Karpas-422 (cell line): ENCODE measurements around the gene NEURL1. TPM values are rescaled to one million over a fixed set of nuclear protein-coding genes. Genes with fewer than 3 reads are reported as not detected.

Experiments used
- DNase-seq: peaks from one replicate; pipeline ENCODE4 v3.0.0-alpha.2; 2015
- H2AFZ ChIP-seq: fragments of 200-600 bp; sonication (generic); 2 replicates; pipeline ENCODE4 v1.6.1; 2014; ENCODE audit warnings: antibody characterized with exemption, low read length, mixed read lengths
- H3K27ac ChIP-seq: fragments of 200-600 bp; sonication (generic); 2 replicates; pipeline ENCODE4 v1.5.1; 2014; ENCODE audit warnings: mild to moderate bottlenecking, low read length, moderate library complexity
- H3K27me3 ChIP-seq: fragments of 200-600 bp; sonication (generic); 2 replicates; pipeline ENCODE4 v1.6.1; 2014; ENCODE audit warnings: low read length, mixed read lengths
- H3K36me3 ChIP-seq: fragments of 200-600 bp; sonication (generic); 2 replicates; pipeline ENCODE4 v1.6.1; 2014; ENCODE audit warnings: low read length, mixed read lengths; ENCODE audit not compliant: insufficient read depth
- H3K4me1 ChIP-seq: fragments of 200-600 bp; sonication (generic); 2 replicates; pipeline ENCODE4 v1.6.1; 2014; ENCODE audit warnings: mild to moderate bottlenecking, low read length, mixed read lengths
- H3K4me2 ChIP-seq: fragments of 200-600 bp; sonication (generic); 2 replicates; pipeline ENCODE4 v1.6.1; 2014; ENCODE audit warnings: low read length, low read depth, mild to moderate bottlenecking; ENCODE audit not compliant: poor library complexity, severe bottlenecking
- H3K4me3 ChIP-seq: fragments of 200-600 bp; sonication (generic); 2 replicates; pipeline ENCODE4 v1.5.1; 2014; ENCODE audit warnings: mild to moderate bottlenecking, antibody characterized with exemption, low read length, mixed read lengths
- H3K79me2 ChIP-seq: fragments of 200-600 bp; sonication (generic); 2 replicates; pipeline ENCODE4 v1.6.1; 2014; ENCODE audit warnings: mild to moderate bottlenecking, low read length, mixed read lengths
- H3K9ac ChIP-seq: fragments of 200-600 bp; sonication (generic); 2 replicates; pipeline ENCODE4 v1.6.0; 2014; ENCODE audit warnings: low read length
- H3K9me2 ChIP-seq: fragments of 200-600 bp; sonication (generic), shearing (Covaris generic); replicated peaks from 2 replicates; pipeline ENCODE4 v1.6.0; 2014; ENCODE audit warnings: mild to moderate bottlenecking, low read length, moderate library complexity; ENCODE audit not compliant: insufficient read depth
- H3K9me3 ChIP-seq: fragments of 300-700, 200-600 bp; sonication (generic); 2 replicates; pipeline ENCODE4 v1.6.1; 2014; ENCODE audit warnings: low read length, mixed read lengths
- H4K20me1 ChIP-seq: fragments of 200-600 bp; sonication (generic); 2 replicates; pipeline ENCODE4 v1.6.1; 2014; ENCODE audit warnings: mild to moderate bottlenecking, antibody characterized with exemption, low read length, low read depth; ENCODE audit not compliant: insufficient read depth
- total RNA-seq: library from RNA; depleted of rRNA; stranded (reverse); fragments of >200 nt; shearing (Covaris generic); gene quantifications from 2 replicates; pipeline ENCODE4 v1.2.3, GENCODE V29; 2014; ENCODE audit warnings: low replicate concordance; rRNA removed

The NEURL1 gene
- total RNA-seq: 0.04 TPM in 1 of 2 replicates, not detected in the other

- peaks cover 5% of the 10 kb centered on the region; the same call in 1 of the 2 replicates for H4K20me1 ChIP-seq
- no peaks in the 10 kb centered on the region for H3K36me3 ChIP-seq
- no peak within 1 kb of the TSS for H3K27ac ChIP-seq
- peak within 1 kb of the TSS; percentile 82 for H3K4me2 ChIP-seq
- peak within 1 kb of the TSS; percentile 70 for H3K4me3 ChIP-seq
- H3K27me3 ChIP-seq: no peaks in the 10 kb centered on the region; the same call in 1 of the 2 replicates
- H3K4me1 ChIP-seq: peaks cover 18% of the 10 kb centered on the region
- peak within 1 kb of the TSS; percentile 34; the same call in 1 of the 2 replicates for H2AFZ ChIP-seq
- no peaks in the 10 kb centered on the region for H3K9me2 ChIP-seq
- no peaks in the 10 kb centered on the region for H3K79me2 ChIP-seq
- peak within 1 kb of the TSS; percentile 56 for H3K9ac ChIP-seq
- peak; percentile 63 for DNase-seq
- H3K9me3 ChIP-seq: no peaks in the 10 kb centered on the region
These were observed at the start of gene NEURL1 for GRCh38 chr10:103493362-103493915. Gene NEURL1, plus strand, starts transcription at chr10:103493705. Its CDS starts 683 bp downstream, at chr10:103494388.

DNA sequence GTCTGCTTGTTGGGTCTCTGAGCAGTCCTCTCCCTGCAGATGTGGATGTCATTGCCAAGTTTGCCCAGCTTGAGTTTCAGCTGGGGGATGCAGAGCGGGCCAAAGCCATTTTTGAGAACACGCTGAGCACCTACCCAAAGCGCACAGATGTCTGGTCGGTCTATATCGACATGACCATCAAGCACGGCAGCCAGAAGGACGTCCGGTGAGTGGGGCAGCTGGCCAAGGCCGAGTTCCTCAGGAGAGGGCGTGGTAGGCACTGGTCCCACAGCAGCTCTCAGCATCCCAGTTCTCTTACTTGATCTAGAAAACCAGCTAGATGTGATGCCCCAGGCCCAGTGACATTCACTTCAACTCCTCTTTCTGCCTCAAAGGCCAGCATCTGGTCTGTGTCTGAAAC is 49.0 kb upstream of the NEURL1 start:
- Histone ChIP-seq H3K9me2 (no peaks in the 10 kb centered on the region), H3K79me2 (no peaks in the 10 kb centered on the region), H3K9ac (no peak overlapping the region), H3K27ac (no peak overlapping the region), H4K20me1 (no peaks in the 10 kb centered on the region), H3K4me3 (no peak overlapping the region), H3K4me2 (no peak overlapping the region), H3K9me3 (no peaks in the 10 kb centered on the region), H3K27me3 (no peaks in the 10 kb centered on the region), H2AFZ (no peak overlapping the region), H3K4me1 (no peaks in the 10 kb centered on the region), H3K36me3 (peaks cover 27% of the 10 kb centered on the region)
- no peak for DNase-seq

DNA sequence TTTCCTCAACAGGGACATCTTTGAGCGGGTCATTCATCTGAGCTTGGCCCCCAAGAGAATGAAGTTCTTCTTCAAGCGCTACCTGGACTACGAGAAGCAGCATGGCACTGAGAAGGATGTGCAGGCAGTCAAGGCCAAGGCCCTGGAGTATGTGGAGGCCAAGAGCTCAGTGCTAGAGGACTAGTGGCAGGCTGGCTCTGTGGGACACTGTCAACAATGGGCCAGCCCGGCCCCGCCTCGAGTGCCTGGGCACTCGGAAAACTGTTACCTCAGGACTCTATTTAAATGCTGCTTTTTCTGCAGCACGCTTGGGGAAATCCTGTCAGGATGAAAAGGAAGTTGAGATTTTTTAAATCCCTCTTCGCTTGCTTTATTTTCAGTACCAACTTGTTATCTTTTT is 48.1 kb upstream of the NEURL1 start:
- Histone ChIP-seq H3K9me3 (no peaks in the 10 kb centered on the region), H4K20me1 (no peaks in the 10 kb centered on the region), H3K27me3 (no peaks in the 10 kb centered on the region), H3K27ac (no peak overlapping the region), H3K9ac (no peak overlapping the region), H3K4me3 (no peak overlapping the region), H3K4me2 (no peak overlapping the region), H3K4me1 (no peaks in the 10 kb centered on the region), H3K79me2 (no peaks in the 10 kb centered on the region), H3K36me3 (peaks cover 27% of the 10 kb centered on the region), H2AFZ (no peak overlapping the region), H3K9me2 (no peaks in the 10 kb centered on the region)
- no peak for DNase-seq

- Histone ChIP-seq H3K27ac (no peak overlapping the region), H3K4me3 (no peak overlapping the region), H3K9me3 (no peaks in the 10 kb centered on the region), H3K79me2 (no peaks in the 10 kb centered on the region), H3K4me1 (no peaks in the 10 kb centered on the region), H3K9me2 (no peaks in the 10 kb centered on the region), H3K36me3 (peaks cover 24% of the 10 kb centered on the region), H3K4me2 (no peak overlapping the region), H2AFZ (no peak overlapping the region), H3K9ac (no peak overlapping the region), H4K20me1 (no peaks in the 10 kb centered on the region), H3K27me3 (no peaks in the 10 kb centered on the region)
- no peak for DNase-seq
These were observed 47.5 kb upstream of the NEURL1 start for GRCh38 chr10:103445767-103446567.

DNA sequence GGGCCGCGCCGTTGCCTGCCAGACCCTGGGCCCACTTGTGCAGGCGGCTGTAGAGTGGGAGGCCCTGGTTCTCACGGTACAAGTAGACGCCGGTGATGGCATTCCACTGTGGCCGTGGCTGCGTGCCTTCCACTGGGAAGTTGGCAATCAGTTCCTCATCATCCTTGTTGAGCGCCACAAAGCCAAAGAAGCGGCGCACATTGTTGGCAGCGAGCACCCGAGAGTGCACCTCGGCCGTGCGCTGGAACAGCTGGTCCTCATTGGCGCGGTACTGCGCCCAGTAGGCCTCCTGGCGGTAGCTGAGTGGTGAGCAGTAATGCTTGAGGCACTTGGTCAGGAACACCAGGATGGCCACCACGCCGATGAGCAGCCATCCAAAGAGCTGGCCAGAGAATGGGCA is 46.3 kb upstream of the NEURL1 start:
- no peak for DNase-seq
- Histone ChIP-seq H3K4me3 (no peak overlapping the region), H3K79me2 (no peaks in the 10 kb centered on the region), H2AFZ (no peak overlapping the region), H3K9me2 (no peaks in the 10 kb centered on the region), H3K4me1 (no peaks in the 10 kb centered on the region), H4K20me1 (no peaks in the 10 kb centered on the region), H3K27ac (no peak overlapping the region), H3K4me2 (no peak overlapping the region), H3K9me3 (no peaks in the 10 kb centered on the region), H3K36me3 (peaks cover 18% of the 10 kb centered on the region), H3K27me3 (no peaks in the 10 kb centered on the region), H3K9ac (no peak overlapping the region)

DNA sequence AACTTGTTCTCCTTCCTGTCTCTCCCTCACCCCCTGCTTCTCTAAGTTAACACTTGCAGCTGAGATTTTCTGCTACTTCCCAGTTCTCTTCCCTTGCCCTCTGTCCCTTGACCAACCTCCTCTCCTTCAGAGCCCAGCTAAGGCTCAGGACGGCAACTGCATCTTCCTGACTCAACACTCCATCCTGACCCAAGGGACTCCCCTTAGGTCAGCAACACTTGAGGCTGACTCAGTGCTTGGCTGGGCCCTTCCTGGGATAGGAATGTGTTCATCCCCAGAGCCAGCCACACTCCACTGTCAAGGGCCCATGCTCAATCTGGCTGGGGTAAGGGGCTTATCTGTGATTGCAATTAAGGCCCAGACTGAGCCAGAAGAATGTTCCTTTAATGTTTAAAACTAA is 44.8 kb upstream of the NEURL1 start:
- Histone ChIP-seq H3K9ac (no peak overlapping the region), H3K4me2 (no peak overlapping the region), H3K79me2 (no peaks in the 10 kb centered on the region), H3K36me3 (peaks cover 16% of the 10 kb centered on the region), H3K4me1 (no peaks in the 10 kb centered on the region), H3K4me3 (no peak overlapping the region), H3K27ac (no peak overlapping the region), H3K27me3 (no peaks in the 10 kb centered on the region), H3K9me3 (no peaks in the 10 kb centered on the region), H4K20me1 (no peaks in the 10 kb centered on the region), H3K9me2 (no peaks in the 10 kb centered on the region), H2AFZ (no peak overlapping the region)
- no peak for DNase-seq

GRCh38 chr10:103449208-103450144 is 44.0 kb upstream of the NEURL1 start:
- no peak overlapping the region for H3K27ac ChIP-seq

More at GRCh38 chr10:103449208-103450144, 44.0 kb upstream of the NEURL1 start:
- H3K9ac ChIP-seq: no peak overlapping the region
- no peaks in the 10 kb centered on the region for H3K9me2 ChIP-seq
- DNase-seq: no peak
- no peak overlapping the region for H3K4me2 ChIP-seq
- H2AFZ ChIP-seq: no peak overlapping the region
- H3K27me3 ChIP-seq: no peaks in the 10 kb centered on the region
- no peaks in the 10 kb centered on the region for H3K4me1 ChIP-seq
- H3K79me2 ChIP-seq: no peaks in the 10 kb centered on the region
- no peaks in the 10 kb centered on the region for H3K9me3 ChIP-seq
- peaks cover 13% of the 10 kb centered on the region for H3K36me3 ChIP-seq
- no peaks in the 10 kb centered on the region for H4K20me1 ChIP-seq
- no peak overlapping the region for H3K4me3 ChIP-seq
